Measurements from ENCODE around the gene MLH3. TPM values are rescaled to one million over a fixed set of nuclear protein-coding genes. Genes with fewer than 3 reads are reported as not detected.

Gene MLH3
- total RNA-seq, 1 experiment from 2014 or later, result 48.7 TPM

DNA sequence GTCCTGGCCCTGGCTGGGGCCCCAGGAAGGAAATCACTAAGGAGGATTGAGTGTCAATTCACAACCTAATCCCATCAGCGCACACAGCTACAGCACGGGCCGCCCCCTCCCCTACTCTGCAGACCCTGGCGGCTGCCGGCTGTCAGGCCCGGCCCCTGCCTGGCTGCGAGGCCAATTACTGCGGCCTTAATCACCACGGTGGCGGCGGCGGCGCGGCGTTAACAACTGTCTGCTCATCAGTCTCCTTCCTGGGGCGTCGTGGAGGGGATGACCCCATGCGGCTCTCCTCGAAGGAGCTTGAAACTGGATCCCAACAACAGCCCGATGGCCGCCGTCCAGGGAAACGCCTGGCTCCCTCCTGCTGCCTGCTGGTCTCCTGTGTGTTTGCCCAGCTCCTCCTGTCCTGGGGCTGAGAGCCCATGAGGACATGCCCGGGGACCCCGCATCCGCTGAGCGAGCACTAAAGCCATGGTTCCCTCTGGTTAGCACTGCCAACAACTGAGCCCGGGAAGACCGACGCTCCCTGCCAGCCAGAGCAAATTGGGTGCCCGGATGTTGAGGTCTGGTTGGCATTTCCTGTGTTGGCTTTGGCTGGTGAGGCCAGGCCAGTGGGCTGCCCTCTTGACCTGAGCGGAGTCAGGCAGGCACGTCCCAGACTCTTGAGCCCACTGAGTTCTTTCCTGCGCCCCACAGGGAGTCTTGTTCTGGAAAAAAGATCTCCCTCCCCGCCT lies 70.4 kb downstream of the MLH3 start:
- BruUV-seq (replicated peaks), result TSS peak; percentile 19
- H4K20me1 ChIP-seq (ENCODE audit: insufficient read depth), result no peaks in the 10 kb centered on the region
- H3K4me2 ChIP-seq, result no peak overlapping the region
- H3K9me3 ChIP-seq (ENCODE audit: insufficient read depth, low read depth), result no peaks in the 10 kb centered on the region
- no peaks in the 10 kb centered on the region for H3K79me2 ChIP-seq (ENCODE audit: low read depth)
- H3F3A ChIP-seq (ENCODE audit: insufficient read depth, low read depth), result peaks cover 23% of the 10 kb centered on the region
- H3K4me1 ChIP-seq (replicated peaks; ENCODE audit: insufficient read depth), result peaks cover 36% of the 10 kb centered on the region
- TF ChIP-seq, protein P1, sequence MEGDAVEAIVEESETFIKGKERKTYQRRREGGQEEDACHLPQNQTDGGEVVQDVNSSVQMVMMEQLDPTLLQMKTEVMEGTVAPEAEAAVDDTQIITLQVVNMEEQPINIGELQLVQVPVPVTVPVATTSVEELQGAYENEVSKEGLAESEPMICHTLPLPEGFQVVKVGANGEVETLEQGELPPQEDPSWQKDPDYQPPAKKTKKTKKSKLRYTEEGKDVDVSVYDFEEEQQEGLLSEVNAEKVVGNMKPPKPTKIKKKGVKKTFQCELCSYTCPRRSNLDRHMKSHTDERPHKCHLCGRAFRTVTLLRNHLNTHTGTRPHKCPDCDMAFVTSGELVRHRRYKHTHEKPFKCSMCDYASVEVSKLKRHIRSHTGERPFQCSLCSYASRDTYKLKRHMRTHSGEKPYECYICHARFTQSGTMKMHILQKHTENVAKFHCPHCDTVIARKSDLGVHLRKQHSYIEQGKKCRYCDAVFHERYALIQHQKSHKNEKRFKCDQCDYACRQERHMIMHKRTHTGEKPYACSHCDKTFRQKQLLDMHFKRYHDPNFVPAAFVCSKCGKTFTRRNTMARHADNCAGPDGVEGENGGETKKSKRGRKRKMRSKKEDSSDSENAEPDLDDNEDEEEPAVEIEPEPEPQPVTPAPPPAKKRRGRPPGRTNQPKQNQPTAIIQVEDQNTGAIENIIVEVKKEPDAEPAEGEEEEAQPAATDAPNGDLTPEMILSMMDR (conservative IDR thresholded peaks at IDR 0.05), result no peak
- TF ChIP-seq EZH2 (IDR thresholded peaks at IDR 0.05; ENCODE audit: low read depth), result no peak
- no peak overlapping the region for H3K27ac ChIP-seq
- intact Hi-C loops (cut with micrococcal nuclease; ENCODE audit: unreplicated experiment), result no loop called here
- no peaks in the 10 kb centered on the region for H3K9me2 ChIP-seq (ENCODE audit: insufficient read depth)
- no peaks in the 10 kb centered on the region for H3K27me3 ChIP-seq (ENCODE audit: insufficient read depth, low read depth)
- DNase-seq, result peak in 1 of 2 experiments; percentile 75
- H3K36me3 ChIP-seq (ENCODE audit: low read depth), result no peaks in the 10 kb centered on the region
- H3K4me3 ChIP-seq, result no peak overlapping the region
- ChIA-PET CTCF (interaction anchor here (0.6 to 0.7 kb wide), 7 partner anchors 17 to 144 kb away, joined by 3 to 25 read pairs (median 4); partner anchors contain the start of gene RPS6KL1), POLR2A (ENCODE audit: unreplicated experiment) (interaction anchor here (0.6 to 0.7 kb wide), 3 partner anchors 23 to 680 kb away, joined by 3 to 4 read pairs (median 3); partner anchors contain the start of genes ERG28 and TTLL5)
- H2AFZ ChIP-seq, result no peak overlapping the region

DNA sequence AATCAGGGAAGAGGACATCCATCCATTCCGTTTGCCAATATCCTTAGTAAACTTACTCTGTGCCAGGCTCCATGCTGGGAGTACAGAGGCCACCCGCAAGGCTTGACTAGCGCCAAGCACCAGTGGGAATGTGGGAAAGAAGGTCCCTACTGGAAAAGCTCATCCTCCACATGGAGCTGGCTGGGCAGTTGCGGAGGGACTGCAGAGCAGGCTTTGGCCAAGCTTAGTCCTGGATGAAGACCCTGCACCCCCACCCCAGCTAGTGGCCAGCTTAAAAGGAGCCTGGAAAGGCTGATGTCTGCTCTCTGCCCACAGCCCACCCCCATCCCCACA lies 70.9 kb downstream of the MLH3 start:
- Histone ChIP-seq H3K27ac (no peak overlapping the region), H2AFZ (no peak overlapping the region), H3F3A (ENCODE audit: insufficient read depth, low read depth) (peaks cover 23% of the 10 kb centered on the region), H3K9me3 (ENCODE audit: insufficient read depth, low read depth) (no peaks in the 10 kb centered on the region), H3K4me1 (replicated peaks; ENCODE audit: insufficient read depth) (peaks cover 36% of the 10 kb centered on the region), H3K9me2 (ENCODE audit: insufficient read depth) (no peaks in the 10 kb centered on the region), H3K79me2 (ENCODE audit: low read depth) (no peaks in the 10 kb centered on the region), H4K20me1 (ENCODE audit: insufficient read depth) (no peaks in the 10 kb centered on the region), H3K4me3 (no peak overlapping the region), H3K4me2 (no peak overlapping the region), H3K27me3 (ENCODE audit: insufficient read depth, low read depth) (no peaks in the 10 kb centered on the region), H3K36me3 (ENCODE audit: low read depth) (no peaks in the 10 kb centered on the region)
- no peak for DNase-seq
- no peak for TF ChIP-seq EZH2 (IDR thresholded peaks at IDR 0.05; ENCODE audit: low read depth)
- TF ChIP-seq, protein P1 (conservative IDR thresholded peaks at IDR 0.05), result no peak
- BruUV-seq (replicated peaks), result no TSS peak
- POLR2A ChIA-PET (ENCODE audit: unreplicated experiment), result interaction anchor here (0.6 to 0.7 kb wide), 4 partner anchors 23 to 680 kb away, joined by 3 to 8 read pairs (median 4); partner anchors contain the start of genes ERG28 and TTLL5
- CTCF ChIA-PET, result interaction anchor here (0.6 to 0.7 kb wide), 4 partner anchors 16 to 145 kb away, joined by 3 to 10 read pairs (median 3); no protein-coding TSS in a partner anchor
- intact Hi-C loops (cut with micrococcal nuclease; ENCODE audit: unreplicated experiment), result no loop called here

DNA sequence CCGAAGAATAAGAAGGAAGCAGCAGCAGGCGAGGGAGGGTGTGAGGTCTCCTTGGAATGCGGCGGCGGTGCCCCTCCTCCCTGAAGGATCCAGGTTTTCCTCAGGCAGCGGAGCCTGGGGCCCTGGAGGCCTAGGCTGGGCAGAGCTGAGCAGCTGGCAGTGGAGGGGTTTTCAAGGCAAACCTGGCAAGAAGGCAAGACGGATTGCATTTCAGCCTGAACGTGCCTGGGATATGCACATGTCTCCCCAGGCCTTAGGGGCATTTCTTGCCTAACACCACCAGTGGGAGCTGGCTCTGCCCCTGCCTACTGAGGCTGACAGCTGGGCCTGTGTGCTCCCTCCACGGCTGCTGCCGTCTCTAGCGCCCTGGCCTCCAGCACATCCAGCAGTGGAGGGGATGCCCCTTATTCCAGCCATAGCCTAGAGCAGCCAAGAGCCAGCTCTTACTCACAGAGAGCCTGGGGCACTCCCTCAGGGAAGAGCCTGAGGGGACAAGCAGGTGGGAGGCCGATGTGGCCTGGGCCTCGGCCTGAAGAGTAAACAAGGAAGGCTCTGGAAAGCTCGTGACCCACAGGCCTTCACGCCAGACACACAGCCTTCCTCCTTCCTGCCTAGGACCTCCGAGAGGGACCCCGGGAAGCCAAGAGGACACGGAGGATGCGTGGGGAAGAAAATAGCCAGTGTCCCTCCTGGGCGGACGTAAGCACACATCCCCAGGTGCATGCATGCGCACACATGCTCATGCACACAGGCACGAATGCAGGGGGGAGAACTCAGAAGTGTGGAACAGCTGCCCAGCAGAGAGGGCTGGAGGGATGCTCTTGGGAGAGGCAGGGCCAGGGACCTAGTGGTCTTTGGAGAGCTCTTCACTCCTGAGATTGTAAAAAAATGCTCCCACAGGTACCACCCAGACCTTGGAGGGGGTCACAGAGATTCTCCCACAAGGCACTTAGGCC lies 71.5 kb downstream of the MLH3 start:
- no peak overlapping the region for H3K27ac ChIP-seq
- peaks cover 36% of the 10 kb centered on the region for H3K4me1 ChIP-seq (replicated peaks; ENCODE audit: insufficient read depth)
- CTCF ChIA-PET, result interaction anchor here (0.5 to 1.7 kb wide), 6 partner anchors 23 to 74 kb away, joined by 3 to 9 read pairs (median 4); partner anchors contain the start of genes EIF2B2 and RPS6KL1
- H3K4me2 ChIP-seq, result peak overlapping the region; percentile 0; the same call in 1 of the 2 replicates
- BruUV-seq (replicated peaks), result no TSS peak
- DNase-seq, result peak; percentile 50 to 82
- H3F3A ChIP-seq (ENCODE audit: insufficient read depth, low read depth), result peaks cover 23% of the 10 kb centered on the region
- H3K79me2 ChIP-seq (ENCODE audit: low read depth), result no peaks in the 10 kb centered on the region
- POLR2A ChIA-PET (ENCODE audit: unreplicated experiment), result interaction anchor here (0.6 to 1.0 kb wide), 6 partner anchors 23 to 454 kb away, joined by 3 to 8 read pairs (median 4); partner anchors contain the start of genes EIF2B2 and PGF
- no peaks in the 10 kb centered on the region for H3K9me2 ChIP-seq (ENCODE audit: insufficient read depth)
- no peaks in the 10 kb centered on the region for H3K27me3 ChIP-seq (ENCODE audit: insufficient read depth, low read depth)
- H3K4me3 ChIP-seq, result no peak overlapping the region
- no peaks in the 10 kb centered on the region for H4K20me1 ChIP-seq (ENCODE audit: insufficient read depth)
- intact Hi-C loops (cut with micrococcal nuclease; ENCODE audit: unreplicated experiment), result no loop called here
- no peak for TF ChIP-seq EZH2 (IDR thresholded peaks at IDR 0.05; ENCODE audit: low read depth)
- TF ChIP-seq, protein P1 (conservative IDR thresholded peaks at IDR 0.05), result no peak
- no peaks in the 10 kb centered on the region for H3K36me3 ChIP-seq (ENCODE audit: low read depth)
- H3K9me3 ChIP-seq (ENCODE audit: insufficient read depth, low read depth), result no peaks in the 10 kb centered on the region
- H2AFZ ChIP-seq, result no peak overlapping the region

Data from PC-9 (cell line).